ENCODE results near the gene ARHGAP24.

ARHGAP24 gene

DNA sequence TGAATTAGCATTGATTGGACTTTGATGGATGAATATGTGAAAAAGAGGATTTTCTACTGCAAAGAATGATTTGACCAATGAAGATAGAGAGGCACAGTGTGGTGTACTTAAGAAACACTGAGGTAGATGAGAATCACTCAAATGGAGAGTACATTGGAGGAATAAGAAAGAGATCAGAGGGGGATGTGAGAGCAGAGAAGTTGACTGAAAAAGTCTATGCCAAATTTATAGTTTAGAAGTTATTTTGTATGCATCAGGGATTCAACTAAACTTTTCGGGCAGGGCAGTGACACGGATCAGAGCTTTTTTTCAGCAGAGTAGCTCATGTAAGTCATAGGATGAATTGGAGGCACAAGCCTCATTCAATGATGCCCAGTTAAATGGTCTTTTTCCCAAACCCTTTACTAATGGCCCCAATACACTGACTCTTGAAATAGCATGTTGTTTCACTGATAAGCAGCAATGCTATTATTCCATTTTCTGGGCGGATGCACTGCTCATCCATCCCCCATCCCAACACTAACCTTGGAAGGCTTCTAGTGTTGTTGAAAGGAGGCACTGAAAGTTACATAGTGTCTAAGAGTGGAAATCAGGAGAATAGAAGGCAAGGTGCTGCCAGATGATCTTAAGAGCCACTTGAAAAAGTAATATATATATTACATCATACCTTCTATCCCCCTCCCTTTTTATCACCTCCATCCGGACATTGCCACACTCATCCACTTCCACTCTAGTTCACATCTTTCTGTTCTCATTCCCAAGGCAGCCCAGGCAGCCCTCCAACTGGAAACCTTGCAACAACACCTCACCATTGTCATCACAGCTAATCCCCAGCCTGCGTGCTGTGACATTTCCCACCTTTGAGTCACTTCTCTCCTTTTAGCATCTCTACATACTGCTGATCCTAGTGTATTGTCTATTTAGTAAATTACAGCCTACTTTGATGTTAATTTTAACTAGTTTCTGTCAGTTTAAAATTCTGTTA, 46.1 kb downstream of the ARHGAP24 start:
- DNase-seq = no peak

DNA sequence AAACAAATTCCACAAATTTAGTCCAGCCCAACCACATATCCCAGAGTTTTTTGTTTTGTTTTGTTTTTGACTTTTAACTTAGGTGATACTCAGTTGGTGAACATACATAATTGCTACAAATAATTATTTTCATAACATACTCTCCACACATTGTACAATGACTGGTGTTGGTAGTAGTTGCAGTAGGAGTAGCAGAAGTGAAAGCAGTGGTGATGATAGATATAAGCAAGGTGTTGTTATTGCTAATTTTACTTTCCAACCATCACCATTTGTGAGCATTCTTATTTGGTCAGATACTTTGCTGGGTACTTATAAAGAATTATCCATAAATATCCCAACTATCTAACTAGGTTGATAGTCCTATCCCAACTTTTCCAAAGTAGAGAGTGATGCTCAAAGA, 47.3 kb downstream of the ARHGAP24 start:
- DNase-seq = no peak

DNA sequence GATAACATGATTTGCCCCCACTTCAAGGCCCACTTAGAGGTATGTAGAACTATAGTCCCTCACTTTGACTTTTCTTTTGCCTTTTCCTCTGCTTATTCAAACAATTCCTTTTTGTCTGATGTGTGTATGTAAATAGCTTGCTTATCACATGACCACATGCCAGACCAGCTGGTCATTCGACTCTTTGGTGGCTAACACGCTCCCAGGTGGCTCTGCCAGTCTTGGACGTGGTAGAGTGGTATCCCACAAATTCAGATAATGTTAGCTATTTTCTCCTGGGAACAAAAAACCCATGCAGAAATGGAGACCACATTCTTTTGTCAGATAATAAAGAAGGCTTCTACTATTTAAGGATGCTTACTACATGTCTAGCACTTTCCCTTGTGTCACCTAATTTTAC, 47.9 kb downstream of the ARHGAP24 start:
- no peak for DNase-seq

DNA sequence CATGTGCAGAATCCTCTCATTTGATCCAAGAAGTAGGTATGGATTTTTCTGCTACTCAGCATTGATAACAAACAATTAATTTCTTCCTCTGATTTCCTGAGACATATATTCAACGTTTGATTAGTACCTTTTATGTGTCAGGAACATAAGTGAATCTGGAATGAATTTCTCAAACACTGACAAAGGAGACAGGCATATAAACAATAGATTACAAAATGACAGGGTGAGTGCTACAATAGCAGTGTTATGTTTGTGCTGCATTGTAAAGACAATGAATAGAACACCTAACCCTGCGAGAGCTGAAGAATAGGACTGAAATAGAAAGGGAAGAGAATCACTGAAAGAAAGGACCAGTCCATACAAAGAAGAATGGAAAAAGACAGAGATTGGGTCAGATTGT, 52.9 kb downstream of the ARHGAP24 start:
- no peak for DNase-seq

DNA sequence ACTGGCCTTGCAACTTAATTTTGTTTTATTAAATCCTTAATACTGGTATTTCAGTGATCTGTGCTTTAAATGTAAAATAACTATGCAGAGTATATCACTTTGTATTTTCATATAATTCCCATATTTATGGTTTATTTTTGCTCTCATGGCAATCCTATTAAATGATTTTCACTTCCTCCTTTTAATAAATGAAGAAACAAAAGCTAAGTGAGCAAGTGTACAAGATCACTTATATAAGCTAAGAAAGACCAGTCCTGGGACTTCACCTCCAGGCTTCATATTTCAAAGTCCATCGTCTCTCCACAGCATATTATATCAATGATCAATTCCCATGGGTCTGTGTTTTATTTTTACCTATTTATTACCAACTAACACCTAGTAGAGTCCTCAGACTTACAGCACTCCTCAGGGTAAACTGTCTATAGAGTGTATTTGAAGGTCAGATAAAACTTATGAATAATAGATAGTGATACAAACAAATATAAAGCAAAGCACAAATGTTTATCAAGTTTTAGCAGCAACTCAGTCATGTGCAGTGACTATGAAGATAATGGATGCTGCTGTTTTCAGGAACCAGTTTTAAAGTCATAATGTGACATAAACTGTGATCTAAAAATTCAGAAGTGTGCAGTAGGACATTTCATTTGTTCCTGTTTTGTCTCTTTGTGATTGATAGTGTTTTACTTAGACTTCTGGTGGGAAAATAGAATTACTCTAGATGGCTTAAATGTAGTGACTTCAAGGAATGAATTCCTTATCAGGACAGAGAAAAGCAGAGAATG, 56.8 kb downstream of the ARHGAP24 start:
- DNase-seq = no peak

DNA sequence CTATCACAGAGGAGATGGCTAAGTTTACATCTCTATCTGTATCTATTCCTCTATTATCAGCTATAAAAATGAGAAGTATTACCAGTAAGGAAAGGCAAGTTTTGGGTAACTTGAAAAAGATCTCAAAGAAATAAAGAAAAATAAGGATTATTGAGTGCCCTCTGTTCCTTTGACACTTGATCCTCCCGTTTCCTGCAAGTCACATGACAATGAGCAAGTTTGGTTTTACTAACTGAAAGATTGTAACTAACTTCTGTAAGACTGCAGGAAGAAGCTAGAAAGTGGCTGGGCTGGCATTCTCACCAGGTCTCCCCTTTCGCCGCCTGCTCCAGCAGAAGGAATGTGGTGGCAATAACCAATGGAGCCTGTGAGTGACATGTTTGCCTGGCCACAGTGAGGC, 59.2 kb downstream of the ARHGAP24 start:
- no peak for DNase-seq

DNA sequence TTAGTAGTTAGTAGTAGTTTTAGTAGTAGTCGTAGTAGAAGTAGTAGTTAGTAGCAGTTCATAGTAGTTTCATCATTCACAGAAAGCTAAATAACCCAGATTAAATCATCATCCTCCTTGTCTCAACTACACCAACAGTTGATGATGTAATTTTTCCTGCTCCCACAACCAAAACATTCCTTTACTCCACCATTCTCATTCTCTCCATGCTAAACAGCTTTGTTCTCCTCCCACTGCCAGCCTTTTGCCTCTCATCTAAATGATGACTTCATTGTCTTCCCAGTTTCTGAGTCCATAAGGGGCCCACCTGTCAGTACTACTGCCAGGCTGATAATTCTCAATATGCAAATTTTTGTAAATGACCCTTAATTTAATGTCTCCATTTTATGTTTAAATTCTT, 68.9 kb downstream of the ARHGAP24 start:
- no peak for DNase-seq

DNA sequence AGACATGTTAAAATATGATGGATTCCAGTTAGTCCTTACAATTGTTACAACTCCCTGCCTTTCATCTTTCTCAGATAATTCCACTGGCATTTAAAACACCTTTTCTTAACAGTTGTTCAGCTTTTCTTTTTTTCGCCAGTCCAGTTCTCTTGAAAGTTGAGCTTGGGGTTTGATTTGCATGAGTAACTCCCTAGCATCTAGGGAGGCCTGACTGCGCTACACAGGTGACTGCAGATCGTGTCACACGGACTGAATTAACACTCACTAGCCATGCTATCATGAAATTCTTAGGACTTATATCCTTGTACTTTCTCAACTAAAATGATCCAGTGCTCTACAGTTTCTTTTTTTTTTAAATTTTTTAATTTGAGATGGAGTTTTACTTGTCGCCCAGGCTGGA, 69.8 kb downstream of the ARHGAP24 start:
- DNase-seq = no peak

DNA sequence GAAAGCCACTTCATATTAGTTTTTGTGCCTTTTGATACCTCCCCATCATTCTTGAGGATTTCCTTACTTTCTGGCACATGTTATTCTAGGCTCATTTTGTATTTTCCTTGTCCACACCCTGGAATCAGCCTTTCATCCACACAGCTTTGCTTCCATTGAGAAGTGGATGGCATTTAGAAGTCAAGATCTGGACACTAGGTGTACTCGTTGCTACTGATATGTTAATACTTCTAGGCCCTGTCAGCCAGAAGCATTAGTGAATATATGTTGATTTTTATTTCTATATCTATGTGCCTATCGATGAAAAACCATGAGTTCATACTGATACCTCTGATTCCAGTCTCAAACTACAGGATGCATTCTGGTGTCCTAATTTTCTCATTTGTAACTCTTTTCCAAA, 73.2 kb downstream of the ARHGAP24 start:
- DNase-seq = no peak

DNA sequence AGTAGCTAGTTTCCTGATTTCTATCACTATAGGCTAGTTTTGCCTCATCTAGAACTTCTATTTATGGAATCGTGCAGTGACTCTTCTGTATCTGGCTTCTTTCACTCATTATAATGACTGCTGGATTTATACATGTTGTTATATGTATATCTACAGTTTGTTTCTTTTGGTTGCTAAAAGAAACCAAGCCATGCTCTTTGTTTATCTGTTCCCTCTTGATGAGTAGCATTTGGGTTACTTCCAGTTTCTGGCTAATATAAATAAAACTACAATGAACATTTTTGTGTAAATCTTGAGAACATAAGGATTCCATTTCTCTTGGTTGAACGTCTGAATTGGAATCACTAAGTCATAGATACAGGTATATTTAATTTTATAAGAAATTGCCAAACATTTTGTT, 73.9 kb downstream of the ARHGAP24 start:
- DNase-seq = no peak

DNA sequence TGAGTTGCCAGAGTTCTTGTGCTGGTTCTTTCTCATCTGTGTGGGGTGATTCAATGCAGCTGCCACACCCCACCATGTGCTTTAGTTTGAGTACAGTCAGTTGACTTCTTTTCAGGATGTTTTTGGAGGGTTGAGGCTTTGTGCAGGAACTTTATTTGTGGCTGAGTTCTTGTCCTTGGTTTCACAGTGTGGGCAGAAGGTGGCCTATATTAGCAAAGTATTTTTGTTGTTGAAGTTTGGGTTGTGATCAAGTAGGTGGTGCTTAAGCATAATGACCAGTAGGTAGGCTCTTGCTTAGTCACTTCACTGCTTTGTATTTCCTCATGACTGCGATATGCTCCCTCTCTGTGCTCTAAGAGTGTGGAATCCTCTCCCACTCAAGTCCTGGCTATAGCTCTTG, 80.3 kb downstream of the ARHGAP24 start:
- no peak for DNase-seq

DNA sequence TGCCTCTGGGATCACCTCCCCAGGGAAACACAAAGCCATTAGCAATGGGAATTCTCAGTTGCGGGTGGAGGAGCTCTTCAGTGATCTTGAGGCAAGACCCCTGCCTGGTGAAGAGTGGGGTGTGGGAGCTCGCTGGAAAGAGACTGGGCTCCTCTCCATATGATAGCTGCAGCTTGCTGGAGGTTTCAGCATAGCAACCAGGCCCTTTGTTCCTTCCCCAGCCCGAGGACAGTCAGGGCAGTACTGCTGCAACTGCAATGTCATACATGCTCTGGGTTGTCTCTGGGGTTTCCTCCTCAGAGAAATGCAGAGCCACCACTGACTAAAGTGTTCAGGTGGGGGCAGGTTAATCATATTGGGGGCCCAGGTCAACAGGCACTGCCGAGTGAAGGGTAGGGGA, 81.3 kb downstream of the ARHGAP24 start:
- no peak for DNase-seq

DNA sequence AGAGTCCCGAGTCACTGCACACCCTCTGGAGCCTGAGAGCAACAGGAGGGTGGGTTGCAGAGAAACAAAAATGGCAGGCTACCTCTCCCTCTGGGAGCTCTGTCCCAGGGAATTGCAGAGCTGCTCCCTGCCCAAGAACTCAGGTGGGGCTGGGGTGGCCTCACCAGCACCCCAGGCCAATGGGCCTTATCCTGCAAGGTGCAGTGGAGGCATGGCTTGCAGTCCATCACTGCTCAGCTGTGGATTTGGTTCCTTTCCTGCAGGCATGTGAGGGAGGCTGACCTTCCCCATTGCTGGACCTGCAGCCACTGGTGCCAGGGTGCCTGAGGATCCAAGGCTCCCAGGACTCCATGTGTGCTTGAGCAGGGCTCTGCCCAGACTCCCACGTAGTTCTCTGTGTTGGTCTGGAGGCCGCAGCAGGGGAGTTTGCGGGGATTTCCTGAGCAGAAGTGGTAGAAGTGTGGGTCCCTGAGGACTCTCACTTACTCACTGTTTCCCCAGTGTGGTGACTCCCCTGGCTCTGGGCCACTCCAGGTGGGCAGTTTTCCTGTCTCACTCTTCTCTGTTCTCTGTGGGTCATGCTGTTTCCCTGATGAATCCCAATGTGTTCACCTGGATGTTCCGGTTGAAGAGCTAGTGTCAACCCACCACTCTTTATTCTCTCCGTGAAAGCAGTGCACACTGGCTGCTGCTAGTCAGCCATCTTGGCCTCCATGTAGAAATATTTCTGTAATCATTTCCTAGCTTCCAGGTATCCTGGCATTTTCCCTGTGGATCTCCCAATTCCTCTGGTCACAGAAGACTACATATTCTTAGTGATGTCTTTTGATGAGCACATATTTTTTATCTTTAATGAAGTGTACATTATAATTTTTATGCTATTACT, 82.3 kb downstream of the ARHGAP24 start:
- DNase-seq = no peak

DNA sequence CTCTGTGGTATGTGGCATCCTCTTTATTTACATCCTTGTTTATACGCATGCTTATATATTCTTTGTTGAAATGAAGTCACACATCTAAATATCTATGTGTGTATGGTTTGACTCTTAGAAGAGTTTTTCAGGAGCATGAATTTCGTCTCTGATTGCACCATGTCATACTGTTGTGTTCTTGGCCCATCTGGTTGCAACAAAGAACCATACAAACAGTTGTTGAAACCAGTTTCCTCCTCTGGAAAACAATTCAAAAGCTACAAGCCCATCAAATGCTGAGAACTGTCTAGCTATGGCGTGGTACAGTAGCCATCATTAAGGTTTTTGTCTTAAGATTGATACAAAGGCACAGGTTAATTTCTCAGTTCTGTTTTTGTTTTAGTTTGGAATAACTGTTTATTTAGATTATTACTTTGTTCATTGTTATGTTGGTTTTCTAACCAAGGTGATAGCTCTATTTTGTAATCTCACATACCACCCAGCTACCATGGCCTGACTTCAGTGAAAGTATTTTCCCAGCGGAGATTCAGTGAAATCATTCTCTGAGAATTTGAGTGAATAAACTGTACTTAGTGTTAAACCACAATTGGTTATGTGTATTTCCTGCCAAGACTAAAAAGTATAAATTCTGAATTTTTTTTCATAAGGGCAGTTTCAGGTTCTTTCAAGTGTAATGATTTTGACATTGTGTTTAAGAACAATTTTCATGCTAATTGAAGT, 91.0 kb downstream of the ARHGAP24 start:
- DNase-seq = no peak

DNA sequence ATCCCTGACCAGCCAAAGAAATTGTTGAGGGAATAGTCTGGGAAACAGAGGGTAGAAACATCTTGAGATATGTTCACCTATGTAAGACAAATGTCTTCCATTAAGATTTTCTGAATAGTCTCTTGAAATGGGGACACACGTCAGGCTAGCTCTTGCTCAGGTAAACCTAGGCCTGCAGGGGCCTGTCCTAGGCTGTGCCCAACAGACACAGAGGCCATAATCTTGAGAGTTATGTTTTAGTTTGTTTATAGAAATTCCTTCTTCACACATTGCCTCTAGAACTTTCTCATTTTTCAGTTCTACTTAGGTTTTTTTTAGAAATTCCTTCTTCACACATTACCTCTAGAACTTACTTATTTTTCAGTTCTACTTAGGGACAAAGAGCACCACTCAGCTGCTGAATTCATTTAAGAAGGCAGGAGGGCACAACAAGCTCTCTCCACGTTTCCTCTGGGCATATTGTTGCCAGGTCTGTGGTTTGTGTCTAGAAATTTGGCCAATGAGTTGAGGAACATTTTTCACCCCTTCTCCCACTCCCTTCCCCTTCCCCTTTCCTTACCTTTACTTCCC, 94.9 kb downstream of the ARHGAP24 start:
- no peak for DNase-seq

DNA sequence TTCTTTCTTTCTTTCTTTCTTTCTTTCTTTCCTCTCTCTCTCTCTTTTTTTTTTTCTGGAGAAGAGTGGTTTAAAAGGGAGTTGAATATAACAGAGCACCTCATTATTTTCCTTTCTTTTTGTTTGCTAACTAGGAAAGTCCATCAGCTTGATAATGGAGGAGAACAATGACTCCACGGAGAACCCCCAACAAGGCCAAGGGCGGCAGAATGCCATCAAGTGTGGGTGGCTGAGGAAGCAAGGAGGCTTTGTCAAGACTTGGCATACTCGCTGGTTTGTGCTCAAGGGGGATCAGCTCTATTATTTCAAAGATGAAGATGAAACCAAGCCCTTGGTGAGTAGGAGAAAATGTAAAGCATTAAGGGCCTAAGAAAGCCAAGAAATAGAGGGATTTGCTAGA, 95.4 kb downstream of the ARHGAP24 start:
- DNase-seq = no peak

DNA sequence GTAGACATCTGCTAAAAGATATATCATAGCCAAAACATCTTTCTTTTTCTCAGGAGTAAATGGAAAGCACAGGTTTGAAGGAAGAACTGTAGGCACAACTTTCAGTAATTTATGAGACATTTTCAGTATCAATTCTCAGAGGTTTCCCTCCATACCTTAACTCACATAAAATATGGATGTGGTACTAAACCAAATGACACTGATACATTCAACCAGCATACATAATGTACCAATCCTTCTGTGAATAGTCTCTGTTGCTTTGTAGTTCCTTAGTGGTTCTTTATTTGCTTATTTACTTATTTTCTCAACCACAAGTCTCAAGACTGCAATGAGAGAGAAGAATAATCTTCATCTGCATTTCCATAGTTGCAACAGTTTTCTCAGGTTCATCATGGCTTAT, 96.1 kb downstream of the ARHGAP24 start:
- no peak for DNase-seq

DNA sequence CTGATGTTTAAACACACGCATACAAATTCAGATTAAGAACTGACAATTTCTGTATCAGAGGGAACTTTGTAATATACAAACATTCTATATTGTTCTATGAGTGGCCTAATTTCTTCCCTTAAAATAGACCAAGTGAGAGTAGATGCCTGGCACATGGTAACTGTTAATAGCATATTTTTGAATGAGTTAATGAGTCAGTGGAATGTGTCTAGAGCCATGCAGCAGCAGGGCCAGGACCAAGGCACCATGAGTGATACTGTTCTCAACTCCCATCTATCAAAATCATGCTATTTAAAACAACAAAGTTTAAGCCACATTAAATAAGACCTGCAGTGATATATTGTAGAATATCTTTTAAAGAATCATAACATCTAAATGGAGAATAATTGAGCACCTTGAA, 98.3 kb downstream of the ARHGAP24 start:
- no peak for DNase-seq

DNA sequence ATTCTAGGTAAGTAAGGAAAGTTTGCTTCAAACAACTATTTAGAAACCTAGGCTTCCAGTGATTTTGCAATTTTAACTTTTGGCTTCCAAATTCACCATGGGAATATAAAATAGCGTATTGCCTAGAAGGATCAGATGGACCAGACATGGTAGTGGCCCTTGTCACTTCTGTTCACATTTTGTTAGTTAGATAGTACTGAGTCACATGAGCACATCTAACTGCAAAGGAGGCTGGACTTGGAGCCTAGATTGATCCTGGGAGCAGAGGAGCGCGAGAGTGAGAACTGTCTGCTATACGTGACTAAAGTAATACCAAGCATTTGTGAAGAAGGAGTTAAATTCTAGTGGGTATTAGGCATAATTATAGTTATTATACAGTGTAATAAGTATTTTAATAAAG, 102.4 kb downstream of the ARHGAP24 start:
- DNase-seq = no peak

DNA sequence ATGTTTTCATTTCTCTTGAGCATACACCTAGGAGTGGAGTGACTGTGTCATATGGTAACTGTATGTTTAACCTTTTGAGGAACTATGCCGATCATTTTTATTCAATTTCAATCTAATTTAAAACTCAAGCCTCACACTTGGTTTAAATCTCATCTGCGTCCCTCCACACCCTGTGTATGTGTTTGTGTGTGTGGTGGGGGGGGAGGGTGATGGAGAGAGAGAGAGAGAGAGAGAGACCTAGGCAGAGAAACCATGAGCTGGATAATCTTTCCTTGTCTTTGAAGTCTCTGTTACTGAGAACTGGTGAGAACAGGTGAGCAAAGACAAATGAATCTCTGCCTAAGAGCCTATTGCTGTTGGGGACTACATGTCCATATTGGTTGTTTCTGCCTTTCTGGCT, 105.0 kb downstream of the ARHGAP24 start:
- no peak for DNase-seq

DNA sequence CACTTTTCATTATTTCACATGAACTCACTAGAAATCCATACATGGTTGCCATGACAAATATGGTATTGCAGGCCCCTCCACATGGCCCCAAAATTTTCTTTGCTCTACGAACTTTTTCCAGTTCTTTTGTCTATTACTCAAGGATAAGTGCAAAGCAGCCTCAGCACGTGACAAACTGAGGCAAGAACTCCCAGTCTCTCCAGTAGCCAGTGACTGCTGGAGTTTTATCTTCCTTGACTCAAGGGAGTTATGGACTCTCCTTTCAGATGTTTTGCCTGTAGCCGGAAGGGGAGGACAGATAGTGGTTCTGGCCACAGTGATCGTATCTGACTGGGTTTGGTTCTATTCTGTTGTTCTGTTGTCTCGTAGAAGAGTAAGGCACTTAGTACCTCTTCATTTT, 105.5 kb downstream of the ARHGAP24 start:
- no peak for DNase-seq

DNA sequence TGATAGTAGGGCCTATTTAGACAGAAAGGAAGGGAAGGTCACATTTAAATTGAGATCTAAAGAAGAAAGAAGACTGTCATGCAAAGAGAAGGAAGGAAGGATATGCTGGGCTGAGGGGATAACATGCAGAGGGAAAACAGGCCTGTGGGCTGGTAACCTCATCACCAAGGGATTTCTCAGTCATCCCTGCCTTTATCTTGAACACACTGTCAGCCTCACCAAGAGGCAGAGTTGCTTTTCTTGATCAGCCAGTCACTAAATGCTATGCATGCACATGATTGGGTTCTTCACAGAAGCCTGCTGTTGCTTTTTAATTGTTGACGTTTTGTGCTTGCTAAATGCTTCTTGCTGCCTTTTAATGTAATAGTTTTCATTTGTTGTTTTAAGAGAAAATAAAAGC, 113.0 kb downstream of the ARHGAP24 start:
- no peak for DNase-seq
